Chondrocyte (in vitro differentiated cells): ENCODE results near the gene MORN1. TPM values are rescaled to one million over a fixed set of nuclear protein-coding genes. Genes with fewer than 3 reads are reported as not detected.

Source experiments
- DNase-seq: peaks from one replicate; pipeline ENCODE4 v3.0.0; 2021; ENCODE audit warnings: mixed read lengths, low spot score
- H3K27ac Mint-ChIP-seq: one replicate; pipeline ENCODE4 v1.8.0; 2021; ENCODE audit warnings: mild to moderate bottlenecking, moderate library complexity, mixed read lengths; ENCODE audit not compliant: unreplicated experiment
- H3K27me3 Mint-ChIP-seq: 2 replicates; pipeline ENCODE4 v1.8.0; 2021; ENCODE audit warnings: low read depth, mixed read lengths
- H3K36me3 Mint-ChIP-seq: 2 replicates; pipeline ENCODE4 v1.8.0; 2021; ENCODE audit warnings: low read depth, mixed read lengths
- H3K4me1 Mint-ChIP-seq: 2 replicates; pipeline ENCODE4 v1.8.0; 2021; ENCODE audit warnings: low read depth, mild to moderate bottlenecking, mixed read lengths
- H3K4me3 Mint-ChIP-seq: one replicate; pipeline ENCODE4 v1.8.0; 2021; ENCODE audit warnings: mild to moderate bottlenecking, moderate library complexity, mixed read lengths; ENCODE audit not compliant: unreplicated experiment
- H3K9me3 Mint-ChIP-seq: 2 replicates; pipeline ENCODE4 v1.8.0; 2021; ENCODE audit warnings: low read depth, mixed read lengths
- CTCF ChIP-seq: fragments of 200-600 bp; sonication (generic); IDR thresholded peaks from 2 replicates; pipeline ENCODE4 v1.5.0; 2021; ENCODE audit warnings: antibody characterized with exemption, mild to moderate bottlenecking, moderate library complexity
- total RNA-seq: library from RNA; stranded (reverse); gene quantifications from 3 replicates; pipeline ENCODE4 v1.2.1, GENCODE V29; 2021

Gene MORN1
- total RNA-seq, 1 donor from 2014 or later = 6.7 TPM

DNA sequence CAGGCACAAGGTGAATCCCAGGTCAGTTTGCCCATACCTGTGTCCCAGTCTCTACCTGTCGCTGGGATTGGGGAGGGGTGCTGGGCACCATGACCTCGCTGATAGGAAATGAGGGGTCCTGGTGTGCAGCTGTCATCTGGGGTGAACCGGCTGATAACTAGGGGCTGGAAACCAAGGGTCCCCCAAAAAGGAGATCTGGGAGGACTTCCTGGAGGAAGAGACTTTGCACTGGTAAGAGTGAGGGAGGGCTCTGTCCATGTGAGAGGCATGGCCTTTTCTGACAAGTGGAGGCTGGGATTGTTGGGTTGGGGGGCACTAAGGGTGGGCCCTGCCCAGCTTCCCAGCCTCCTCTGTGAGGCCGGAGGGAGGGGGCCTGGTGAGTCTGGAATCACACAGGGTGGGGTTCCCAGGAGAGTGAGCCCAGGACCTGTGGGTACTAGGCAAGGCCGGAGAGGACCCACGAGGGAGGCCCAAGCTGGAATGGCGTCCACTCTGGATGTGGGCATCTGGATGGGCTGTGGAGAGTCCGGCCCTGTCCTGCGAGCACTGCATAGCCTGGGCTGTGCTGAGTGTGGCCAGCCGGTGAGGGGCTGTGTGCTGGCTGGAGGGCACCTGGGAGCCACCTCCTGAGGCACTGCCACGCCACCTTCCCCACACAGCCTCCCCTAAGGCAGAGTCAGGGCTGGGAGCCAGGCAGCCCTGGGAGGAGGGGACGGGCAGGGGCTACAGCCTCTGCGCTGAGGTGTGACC is 25.9 kb upstream of the MORN1 start:
- DNase-seq = no peak
- Mint-ChIP-seq H3K4me1 (peaks cover 8% of the 10 kb centered on the region), H3K27ac (no peak overlapping the region), H3K36me3 (no peaks in the 10 kb centered on the region), H3K27me3 (peaks cover 12% of the 10 kb centered on the region), H3K9me3 (no peaks in the 10 kb centered on the region), H3K4me3 (no peak overlapping the region)
- TF ChIP-seq CTCF = no peak

- H3K27ac Mint-ChIP-seq = no peak overlapping the region
- no peaks in the 10 kb centered on the region for H3K36me3 Mint-ChIP-seq
- no peaks in the 10 kb centered on the region for H3K9me3 Mint-ChIP-seq
- no peak for DNase-seq
- peaks cover 10% of the 10 kb centered on the region for H3K27me3 Mint-ChIP-seq
- H3K4me3 Mint-ChIP-seq = no peak overlapping the region
- H3K4me1 Mint-ChIP-seq = peaks cover 12% of the 10 kb centered on the region
- TF ChIP-seq CTCF = no peak
These were observed 25.0 kb upstream of the MORN1 start for GRCh38 chr1:2416403-2416802.

DNA sequence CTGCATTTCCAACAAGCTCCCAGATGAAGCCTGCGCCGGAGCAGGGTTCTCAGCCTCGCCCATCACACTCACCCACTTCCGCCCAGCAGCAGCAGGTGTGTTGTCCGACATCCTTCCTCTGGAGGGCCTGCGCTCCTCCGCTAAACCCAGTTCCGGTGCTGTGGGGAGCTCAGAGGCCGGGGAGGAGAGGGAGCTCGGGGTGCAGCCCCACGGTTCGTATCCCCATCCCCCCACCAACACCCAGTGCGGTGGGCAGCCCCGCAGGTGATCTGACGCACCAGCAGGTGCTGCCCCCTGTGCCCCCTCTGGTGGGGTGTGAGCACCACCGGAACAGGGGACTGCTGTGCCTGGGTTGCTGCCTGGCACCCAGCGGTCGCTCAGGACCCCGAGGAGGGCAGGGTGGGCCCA is 24.5 kb upstream of the MORN1 start:
- Mint-ChIP-seq H3K27me3 (peaks cover 10% of the 10 kb centered on the region), H3K4me3 (no peak overlapping the region), H3K4me1 (peaks cover 15% of the 10 kb centered on the region), H3K36me3 (no peaks in the 10 kb centered on the region), H3K27ac (no peak overlapping the region), H3K9me3 (no peaks in the 10 kb centered on the region)
- no peak for TF ChIP-seq CTCF
- no peak for DNase-seq

- H3K9me3 Mint-ChIP-seq = no peaks in the 10 kb centered on the region
These were observed 24.0 kb upstream of the MORN1 start for GRCh38 chr1:2415337-2415736.

More at GRCh38 chr1:2415337-2415736, 24.0 kb upstream of the MORN1 start:
- TF ChIP-seq CTCF = no peak
- H3K27ac Mint-ChIP-seq = no peak overlapping the region
- H3K36me3 Mint-ChIP-seq = no peaks in the 10 kb centered on the region
- H3K4me3 Mint-ChIP-seq = no peak overlapping the region
- H3K4me1 Mint-ChIP-seq = peaks cover 18% of the 10 kb centered on the region
- no peak for DNase-seq
- H3K27me3 Mint-ChIP-seq = peaks cover 10% of the 10 kb centered on the region
